NCI-H1048 (cell line): ENCODE data around the gene SSBP1.
"Not testable (repeated sequence)": the region's sequence is repeated elsewhere in the genome, so short reads cannot be mapped to it uniquely, and the experiment has no call there.

ENCODE experiments used
- DNase-seq: peaks from one replicate; lab custom pipeline; 2025; lab: John Stamatoyannopoulos, UW

SSBP1 gene

GRCh38 chr7:141709318-141709717 lies 28.8 kb upstream of the SSBP1 start:
- DNase-seq: no peak

GRCh38 chr7:141709749-141710148 lies 28.4 kb upstream of the SSBP1 start:
- DNase-seq: no peak

GRCh38 chr7:141710301-141710700 lies 27.9 kb upstream of the SSBP1 start:
- no peak for DNase-seq

GRCh38 chr7:141712603-141713255 lies 25.4 kb upstream of the SSBP1 start:
- no peak for DNase-seq

- no peak for DNase-seq
Observed at GRCh38 chr7:141713890-141714289, 24.3 kb upstream of the SSBP1 start.

- DNase-seq: no peak
Observed at GRCh38 chr7:141714571-141714970, 23.6 kb upstream of the SSBP1 start.

- DNase-seq: no peak
Observed at GRCh38 chr7:141715018-141715417, 23.1 kb upstream of the SSBP1 start.

GRCh38 chr7:141715794-141716689 lies 22.1 kb upstream of the SSBP1 start:
- DNase-seq: no peak

GRCh38 chr7:141717450-141717849 lies 20.7 kb upstream of the SSBP1 start:
- no peak for DNase-seq

- DNase-seq: no peak
Observed at GRCh38 chr7:141722529-141722928, 15.6 kb upstream of the SSBP1 start.

- no peak for DNase-seq
Observed at GRCh38 chr7:141729020-141729419, 9.1 kb upstream of the SSBP1 start.

- DNase-seq: no peak
Observed at GRCh38 chr7:141731476-141732149, 6.5 kb upstream of the SSBP1 start.

- no peak for DNase-seq
Observed at GRCh38 chr7:141737118-141737835, 881 bp upstream of the SSBP1 start.

- no peak for DNase-seq
Observed at GRCh38 chr7:141738592-141739013, 445 bp downstream of the SSBP1 start.

- no peak for DNase-seq
Observed at GRCh38 chr7:141739250-141739649, 1.1 kb downstream of the SSBP1 start.

GRCh38 chr7:141742229-141742628 lies 4.1 kb downstream of the SSBP1 start:
- DNase-seq: no peak

- no peak for DNase-seq
Observed at GRCh38 chr7:141744131-141744530, 6.0 kb downstream of the SSBP1 start.

- no peak for DNase-seq
Observed at GRCh38 chr7:141748396-141748795, 10.2 kb downstream of the SSBP1 start.

- DNase-seq: not testable (repeated sequence)
Observed at GRCh38 chr7:141751904-141752303, 13.7 kb downstream of the SSBP1 start.

- DNase-seq: no peak
Observed at GRCh38 chr7:141752634-141753033, 14.5 kb downstream of the SSBP1 start.

- no peak for DNase-seq
Observed at GRCh38 chr7:141754939-141755338, 16.8 kb downstream of the SSBP1 start.

- no peak for DNase-seq
Observed at GRCh38 chr7:141763797-141764196, 25.6 kb downstream of the SSBP1 start, which contains the start of gene TAS2R3. Gene TAS2R3, plus strand, starts transcription at chr7:141764097. Its CDS starts 62 bp downstream, at chr7:141764159.
